Ishikawa (cell line): Measurements from ENCODE around the gene TRIM9.

ENCODE experiments used
- CEBPB ChIP-seq: IDR thresholded peaks from 2 replicates; pipeline ENCODE4 v1.6.1; 2012
- CREB1 ChIP-seq: IDR thresholded peaks from 2 replicates; pipeline ENCODE4 v1.6.1; 2012; ENCODE audit warnings: low read depth
- EGR1 ChIP-seq: IDR thresholded peaks from 2 replicates; pipeline ENCODE4 v1.6.1; 2012
- EP300 ChIP-seq: IDR thresholded peaks from 2 replicates; pipeline ENCODE4 v1.6.1; 2012; ENCODE audit warnings: borderline replicate concordance
- FOXM1 ChIP-seq: IDR thresholded peaks from 2 replicates; pipeline ENCODE4 v1.6.1; 2012; ENCODE audit warnings: low read depth, borderline replicate concordance
- NFIC ChIP-seq: IDR thresholded peaks from 2 replicates; pipeline ENCODE4 v1.6.1; 2012
- RAD21 ChIP-seq: IDR thresholded peaks from 2 replicates; pipeline ENCODE4 v1.6.1; 2012; ENCODE audit warnings: low read depth
- TAF1 ChIP-seq: IDR thresholded peaks from 2 replicates; pipeline ENCODE4 v1.6.1; 2012; ENCODE audit warnings: low read depth, mild to moderate bottlenecking
- TCF12 ChIP-seq: IDR thresholded peaks from 2 replicates; pipeline ENCODE4 v1.6.1; 2012; ENCODE audit warnings: low read depth
- TEAD4 ChIP-seq: IDR thresholded peaks from 2 replicates; pipeline ENCODE4 v1.6.1; 2012
- YY1 ChIP-seq: IDR thresholded peaks from 2 replicates; pipeline ENCODE4 v1.6.1; 2012; ENCODE audit warnings: low read depth
- ZBTB7A ChIP-seq: IDR thresholded peaks from 2 replicates; pipeline ENCODE4 v1.6.1; 2012; ENCODE audit warnings: low read depth
- TF ChIP-seq, protein P1 (sequence below): IDR thresholded peaks from 2 replicates; pipeline ENCODE4 v1.6.1; 2012; ENCODE audit warnings: low read depth, mild to moderate bottlenecking
- TF ChIP-seq, protein P2 (sequence below): IDR thresholded peaks from 2 replicates; pipeline ENCODE4 v1.6.1; 2012
- TF ChIP-seq, protein P3 (sequence below): IDR thresholded peaks from 2 replicates; pipeline ENCODE4 v1.6.1; 2012

Gene TRIM9

DNA sequence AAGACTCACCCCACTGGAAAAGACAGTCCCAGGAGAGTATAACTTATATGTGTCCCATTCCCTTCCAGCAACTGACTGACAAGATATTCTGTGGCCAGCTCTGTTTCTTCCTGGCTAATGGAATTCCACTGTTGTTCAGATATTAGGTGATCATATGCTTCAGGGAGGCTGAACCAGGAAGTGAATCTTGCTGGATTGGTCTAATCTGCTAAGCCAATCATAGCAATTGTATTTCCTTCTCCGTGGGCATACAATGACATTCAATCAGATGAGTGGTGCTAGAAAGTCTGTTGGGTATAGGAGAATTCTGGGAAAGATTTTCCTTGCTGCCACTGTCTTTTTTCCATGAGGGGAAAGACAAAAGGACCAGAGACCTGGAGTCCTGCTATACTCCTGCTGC is 162.7 kb downstream of the TRIM9 start:
- TF ChIP-seq RAD21 (no peak), EGR1 (no peak), TEAD4 (no peak), ZBTB7A (no peak), TCF12 (no peak), CEBPB (no peak), YY1 (no peak), NFIC (no peak), TAF1 (no peak), EP300 (no peak), FOXM1 (no peak), CREB1 (no peak)
- TF ChIP-seq, protein P1, sequence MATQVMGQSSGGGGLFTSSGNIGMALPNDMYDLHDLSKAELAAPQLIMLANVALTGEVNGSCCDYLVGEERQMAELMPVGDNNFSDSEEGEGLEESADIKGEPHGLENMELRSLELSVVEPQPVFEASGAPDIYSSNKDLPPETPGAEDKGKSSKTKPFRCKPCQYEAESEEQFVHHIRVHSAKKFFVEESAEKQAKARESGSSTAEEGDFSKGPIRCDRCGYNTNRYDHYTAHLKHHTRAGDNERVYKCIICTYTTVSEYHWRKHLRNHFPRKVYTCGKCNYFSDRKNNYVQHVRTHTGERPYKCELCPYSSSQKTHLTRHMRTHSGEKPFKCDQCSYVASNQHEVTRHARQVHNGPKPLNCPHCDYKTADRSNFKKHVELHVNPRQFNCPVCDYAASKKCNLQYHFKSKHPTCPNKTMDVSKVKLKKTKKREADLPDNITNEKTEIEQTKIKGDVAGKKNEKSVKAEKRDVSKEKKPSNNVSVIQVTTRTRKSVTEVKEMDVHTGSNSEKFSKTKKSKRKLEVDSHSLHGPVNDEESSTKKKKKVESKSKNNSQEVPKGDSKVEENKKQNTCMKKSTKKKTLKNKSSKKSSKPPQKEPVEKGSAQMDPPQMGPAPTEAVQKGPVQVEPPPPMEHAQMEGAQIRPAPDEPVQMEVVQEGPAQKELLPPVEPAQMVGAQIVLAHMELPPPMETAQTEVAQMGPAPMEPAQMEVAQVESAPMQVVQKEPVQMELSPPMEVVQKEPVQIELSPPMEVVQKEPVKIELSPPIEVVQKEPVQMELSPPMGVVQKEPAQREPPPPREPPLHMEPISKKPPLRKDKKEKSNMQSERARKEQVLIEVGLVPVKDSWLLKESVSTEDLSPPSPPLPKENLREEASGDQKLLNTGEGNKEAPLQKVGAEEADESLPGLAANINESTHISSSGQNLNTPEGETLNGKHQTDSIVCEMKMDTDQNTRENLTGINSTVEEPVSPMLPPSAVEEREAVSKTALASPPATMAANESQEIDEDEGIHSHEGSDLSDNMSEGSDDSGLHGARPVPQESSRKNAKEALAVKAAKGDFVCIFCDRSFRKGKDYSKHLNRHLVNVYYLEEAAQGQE = no peak
- TF ChIP-seq, protein P2, sequence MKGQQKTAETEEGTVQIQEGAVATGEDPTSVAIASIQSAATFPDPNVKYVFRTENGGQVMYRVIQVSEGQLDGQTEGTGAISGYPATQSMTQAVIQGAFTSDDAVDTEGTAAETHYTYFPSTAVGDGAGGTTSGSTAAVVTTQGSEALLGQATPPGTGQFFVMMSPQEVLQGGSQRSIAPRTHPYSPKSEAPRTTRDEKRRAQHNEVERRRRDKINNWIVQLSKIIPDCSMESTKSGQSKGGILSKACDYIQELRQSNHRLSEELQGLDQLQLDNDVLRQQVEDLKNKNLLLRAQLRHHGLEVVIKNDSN = no peak
- TF ChIP-seq, protein P3, sequence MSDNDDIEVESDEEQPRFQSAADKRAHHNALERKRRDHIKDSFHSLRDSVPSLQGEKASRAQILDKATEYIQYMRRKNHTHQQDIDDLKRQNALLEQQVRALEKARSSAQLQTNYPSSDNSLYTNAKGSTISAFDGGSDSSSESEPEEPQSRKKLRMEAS = no peak

- TF ChIP-seq, protein P2 = no peak
Measured at GRCh38 chr14:50931559-50931958, 163.3 kb downstream of the TRIM9 start.

DNA sequence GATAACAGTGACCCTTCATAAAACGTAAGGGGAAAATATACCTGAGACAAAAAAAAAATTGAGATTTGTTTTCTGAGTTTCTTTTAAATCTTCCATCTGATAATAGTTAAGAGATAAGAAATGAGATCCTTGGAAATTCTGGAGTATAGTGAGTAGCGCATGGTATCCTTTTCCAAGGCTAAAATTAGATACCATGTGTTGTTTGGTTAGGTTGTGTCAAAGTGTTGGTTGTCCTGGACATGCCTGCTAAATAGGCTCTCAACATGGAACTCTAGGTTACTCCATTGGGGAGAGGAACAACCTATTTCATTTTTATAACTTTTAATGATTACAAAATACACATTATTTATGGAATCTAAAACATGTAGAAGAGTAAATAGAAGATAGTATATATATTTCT is 165.4 kb downstream of the TRIM9 start:
- TF ChIP-seq NFIC = no peak
- no peak for TF ChIP-seq CREB1
- TF ChIP-seq YY1 = no peak
- TF ChIP-seq TAF1 = no peak

DNA sequence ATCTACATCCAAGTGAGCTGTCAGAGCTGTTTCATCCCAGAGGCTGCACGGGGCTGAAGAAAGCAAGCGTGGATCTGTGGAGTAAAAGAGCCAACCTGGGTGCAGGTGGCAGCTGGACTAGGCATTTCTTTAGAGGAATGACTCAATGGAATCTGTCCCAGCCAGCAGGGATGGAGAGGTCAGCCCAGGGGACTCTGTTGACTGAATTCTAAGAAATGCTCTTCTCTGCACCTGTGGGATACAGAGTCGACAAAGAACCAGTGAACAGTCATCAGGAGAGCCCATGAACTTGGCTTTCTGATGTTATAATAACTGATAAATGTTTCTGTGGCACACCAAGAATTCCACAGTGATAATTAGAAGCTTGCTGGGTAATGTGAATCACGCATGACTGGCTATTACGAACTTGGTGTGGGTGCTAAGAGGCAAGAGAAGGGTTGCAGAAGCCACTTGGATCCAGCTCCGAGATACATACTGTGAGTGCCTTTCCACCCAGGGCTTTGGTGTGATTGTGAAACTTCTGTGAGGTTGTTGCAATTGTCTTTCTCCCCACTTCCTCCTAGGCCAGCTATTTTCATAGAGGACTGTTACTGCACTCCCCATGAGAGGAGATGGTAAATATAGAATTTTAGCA is 166.8 kb downstream of the TRIM9 start:
- TF ChIP-seq CREB1 = no peak
- TF ChIP-seq YY1 = no peak
- no peak for TF ChIP-seq FOXM1
- TF ChIP-seq RAD21 = no peak
- TF ChIP-seq, protein P2 = no peak
- TF ChIP-seq TEAD4 = no peak
- no peak for TF ChIP-seq ZBTB7A
- TF ChIP-seq, protein P3 = no peak
- TF ChIP-seq TAF1 = no peak
- no peak for TF ChIP-seq EGR1
- TF ChIP-seq CEBPB = no peak
- TF ChIP-seq NFIC = no peak
- TF ChIP-seq, protein P1 = no peak
- TF ChIP-seq EP300 = no peak

DNA sequence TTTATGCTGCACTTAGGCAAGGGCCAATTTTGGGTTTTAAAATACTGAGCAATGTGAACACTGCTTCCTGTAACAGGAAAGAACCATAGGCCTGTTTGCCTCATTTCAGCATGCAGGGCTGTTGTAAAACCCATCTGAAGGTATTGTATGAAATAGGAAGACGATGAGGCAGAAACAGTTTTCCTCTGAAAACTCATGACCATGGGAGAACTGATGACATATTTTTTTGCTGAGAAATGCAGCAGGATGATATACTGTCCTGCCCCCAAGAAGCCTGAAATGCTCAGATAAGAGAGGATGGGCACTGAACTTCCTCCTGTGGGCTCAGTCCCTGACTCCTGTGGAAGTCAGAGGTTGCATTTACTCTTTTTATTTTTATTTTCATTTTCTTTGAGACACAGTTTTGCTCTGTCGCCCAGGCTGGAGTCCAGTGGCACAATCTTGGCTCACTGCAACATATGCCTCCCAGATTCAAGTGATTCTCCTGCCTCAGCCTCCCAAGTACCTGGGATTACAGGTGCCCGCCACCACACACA is 168.0 kb downstream of the TRIM9 start:
- TF ChIP-seq TCF12 (no peak), CEBPB (no peak), EP300 (no peak), EGR1 (no peak)
- TF ChIP-seq, protein P3 = no peak
